Right lobe of liver (tissue), 4 donors: Measurements from ENCODE around the gene KLF13.

Experiments
- CTCF ChIP-seq, 4 donors: fragments of 200-600 bp in 3 of 4; fragments of 450-650 bp in 1 of 4; IDR thresholded peaks; one replicate each; pipeline versions ENCODE4 v1.5.1 to v1.8.0; 2016 to 2022; ENCODE audit warnings: antibody characterized with exemption in 4 of 4, mild to moderate bottlenecking in 2 of 4
- POLR2A ChIP-seq: fragments of 450-650 bp; IDR thresholded peaks from one replicate; pipeline ENCODE4 v1.6.1; 2017; ENCODE audit warnings: antibody characterized with exemption, mild to moderate bottlenecking
- donor health status: DM: no; HTN: no; CAD: no.
- donor health status: DM: no; HTN: no; CAD: no.
- donor health status: DM: no; HTN: yes; CAD: no.

GRCh38 chr15:31364301-31365031 lies 37.8 kb downstream of the KLF13 start:
- no peak for TF ChIP-seq CTCF (IDR thresholded peaks at IDR 0.05)
- TF ChIP-seq POLR2A: no peak
